Activated naive CD4-positive, alpha-beta T cell treated with anti-CD3 and anti-CD28 coated beads, Interleukin-2, amount 10 ng/mL, durations not matched to agents 7 days and 5 days (primary cell): ENCODE measurements around the gene SH2D3C.
A peak's percentile ranks its signal among the peaks of the same experiment; 100 is the strongest.
"Not testable (repeated sequence)": the region's sequence is repeated elsewhere in the genome, so short reads cannot be mapped to it uniquely, and the experiment has no call there.

ENCODE experiments used
- CTCF ChIA-PET: fragments of 350-600 bp; sonication (Branson Sonifier 250); formaldehyde crosslinking; loops from one replicate; lab custom pipeline; 2021; ENCODE audit warnings: antibody characterized with exemption; lab: Charles Lee
- DNase-seq: peaks from one replicate; pipeline ENCODE4 v3.0.0-alpha.2; 2020
- H3K27ac Mint-ChIP-seq: one replicate; pipeline ENCODE4 v1.8.0; 2021; ENCODE audit warnings: mild to moderate bottlenecking, moderate library complexity, mixed read lengths
- H3K27me3 Mint-ChIP-seq: one replicate; pipeline ENCODE4 v1.8.0; 2021; ENCODE audit warnings: mild to moderate bottlenecking, mixed read lengths
- H3K36me3 Mint-ChIP-seq: one replicate; pipeline ENCODE4 v1.8.0; 2021; ENCODE audit warnings: mixed read lengths
- H3K4me1 Mint-ChIP-seq: one replicate; pipeline ENCODE4 v1.8.0; 2021; ENCODE audit warnings: mixed read lengths
- H3K4me3 Mint-ChIP-seq: one replicate; pipeline ENCODE4 v1.8.0; 2021; ENCODE audit warnings: mild to moderate bottlenecking, moderate library complexity, mixed read lengths
- H3K9me3 Mint-ChIP-seq: one replicate; pipeline ENCODE4 v1.8.0; 2021; ENCODE audit warnings: mixed read lengths

The SH2D3C gene

GRCh38 chr9:127783111-127784008, 4.9 kb upstream of the SH2D3C start:
- H3K27me3 Mint-ChIP-seq = no peaks in the 10 kb centered on the region
- CTCF ChIA-PET = interaction anchor here (1.1 to 4.4 kb wide), 8 partner anchors 12 to 89 kb away, joined by 3 to 34 read pairs (median 8); partner anchors contain the start of gene TOR2A
- H3K4me3 Mint-ChIP-seq = peak overlapping the region; percentile 75
- DNase-seq = peak; percentile 89
- peaks cover 20% of the 10 kb centered on the region for H3K36me3 Mint-ChIP-seq
- H3K9me3 Mint-ChIP-seq = no peaks in the 10 kb centered on the region
- peak overlapping the region; percentile 96 for H3K27ac Mint-ChIP-seq
- H3K4me1 Mint-ChIP-seq = peaks cover 74% of the 10 kb centered on the region

GRCh38 chr9:127781806-127782205, 3.3 kb upstream of the SH2D3C start:
- H3K27me3 Mint-ChIP-seq = no peaks in the 10 kb centered on the region
- H3K36me3 Mint-ChIP-seq = peaks cover 17% of the 10 kb centered on the region
- CTCF ChIA-PET = interaction anchor here (4.4 kb wide), 1 partner anchor 47 kb away, joined by 34 read pairs; the partner anchor contains the start of gene TOR2A
- no peaks in the 10 kb centered on the region for H3K9me3 Mint-ChIP-seq
- peak overlapping the region; percentile 80 for H3K27ac Mint-ChIP-seq
- H3K4me1 Mint-ChIP-seq = peaks cover 63% of the 10 kb centered on the region
- no peak for DNase-seq
- H3K4me3 Mint-ChIP-seq = peak overlapping the region; percentile 45

- H3K4me1 Mint-ChIP-seq = peaks cover 67% of the 10 kb centered on the region
- DNase-seq, H3K4me3 Mint-ChIP-seq, H3K9me3 Mint-ChIP-seq, H3K27me3 Mint-ChIP-seq: not testable (repeated sequence)
- H3K36me3 Mint-ChIP-seq = peaks cover 19% of the 10 kb centered on the region
- H3K27ac Mint-ChIP-seq = peak overlapping the region; percentile 11
- CTCF ChIA-PET = interaction anchor here (0.8 kb wide), 1 partner anchor 46 kb away, joined by 3 read pairs; the partner anchor contains the start of gene TOR2A
These were observed 2.4 kb upstream of the SH2D3C start for GRCh38 chr9:127780909-127781308.

GRCh38 chr9:127780126-127780885, 1.8 kb upstream of the SH2D3C start:
- Mint-ChIP-seq H3K36me3 (peaks cover 19% of the 10 kb centered on the region), H3K27me3 (no peaks in the 10 kb centered on the region), H3K4me3 (no peak overlapping the region), H3K9me3 (no peaks in the 10 kb centered on the region), H3K27ac (peak overlapping the region; percentile 99), H3K4me1 (peaks cover 69% of the 10 kb centered on the region)
- CTCF ChIA-PET = interaction anchor here (0.6 to 2.5 kb wide), 3 partner anchors 13 to 45 kb away, joined by 3 to 7 read pairs (median 3); partner anchors contain the start of gene TOR2A
- DNase-seq = no peak

GRCh38 chr9:127779136-127779981, 893 bp upstream of the SH2D3C start:
- Mint-ChIP-seq H3K27me3 (no peaks in the 10 kb centered on the region), H3K36me3 (peaks cover 21% of the 10 kb centered on the region), H3K4me3 (peak overlapping the region; percentile 89), H3K27ac (peak overlapping the region; percentile 99), H3K4me1 (peaks cover 70% of the 10 kb centered on the region), H3K9me3 (no peaks in the 10 kb centered on the region)
- CTCF ChIA-PET = interaction anchor here (0.8 to 2.5 kb wide), 5 partner anchors 9 to 141 kb away, joined by 3 to 7 read pairs (median 5); partner anchors contain the start of gene TOR2A
- peak; percentile 65 for DNase-seq

- peaks cover 36% of the 10 kb centered on the region for H3K36me3 Mint-ChIP-seq
- H3K9me3 Mint-ChIP-seq = no peaks in the 10 kb centered on the region
- peak; percentile 44 for DNase-seq
- peak overlapping the region; percentile 89 for H3K4me3 Mint-ChIP-seq
- H3K27me3 Mint-ChIP-seq = no peaks in the 10 kb centered on the region
- H3K27ac Mint-ChIP-seq = peak overlapping the region; percentile 83
- H3K4me1 Mint-ChIP-seq = peaks cover 65% of the 10 kb centered on the region
- CTCF ChIA-PET = interaction anchor here (1.5 to 2.5 kb wide), 2 partner anchors 10 to 43 kb away, joined by 7 read pairs; partner anchors contain the start of gene TOR2A
These were observed 992 bp downstream of the SH2D3C start for GRCh38 chr9:127777368-127777980.

GRCh38 chr9:127776924-127777289, 1.6 kb downstream of the SH2D3C start:
- no peak for DNase-seq
- CTCF ChIA-PET = interaction anchor here (0.7 to 1.3 kb wide), 3 partner anchors 9 to 130 kb away, joined by 3 to 4 read pairs (median 3); partner anchors contain the start of genes CDK9 and TOR2A
- no peaks in the 10 kb centered on the region for H3K9me3 Mint-ChIP-seq
- H3K27me3 Mint-ChIP-seq = no peaks in the 10 kb centered on the region
- peaks cover 66% of the 10 kb centered on the region for H3K4me1 Mint-ChIP-seq
- H3K27ac Mint-ChIP-seq = peak overlapping the region; percentile 83
- H3K4me3 Mint-ChIP-seq = peak overlapping the region; percentile 89
- peaks cover 39% of the 10 kb centered on the region for H3K36me3 Mint-ChIP-seq

GRCh38 chr9:127776195-127776923, 2.1 kb downstream of the SH2D3C start:
- Mint-ChIP-seq H3K9me3 (no peaks in the 10 kb centered on the region), H3K27me3 (no peaks in the 10 kb centered on the region), H3K27ac (peak overlapping the region; percentile 83), H3K4me1 (peaks cover 66% of the 10 kb centered on the region), H3K4me3 (peak overlapping the region; percentile 89), H3K36me3 (peaks cover 43% of the 10 kb centered on the region)
- peak; percentile 88 for DNase-seq
- CTCF ChIA-PET = interaction anchor here (0.7 to 1.3 kb wide), 4 partner anchors 9 to 130 kb away, joined by 3 to 4 read pairs (median 3); partner anchors contain the start of genes CDK9 and TOR2A

GRCh38 chr9:127773981-127774380, 4.5 kb downstream of the SH2D3C start:
- no peak for DNase-seq
- no peak overlapping the region for H3K4me3 Mint-ChIP-seq
- H3K9me3 Mint-ChIP-seq = no peaks in the 10 kb centered on the region
- H3K4me1 Mint-ChIP-seq = peaks cover 68% of the 10 kb centered on the region
- peaks cover 62% of the 10 kb centered on the region for H3K36me3 Mint-ChIP-seq
- H3K27ac Mint-ChIP-seq = no peak overlapping the region
- H3K27me3 Mint-ChIP-seq = no peaks in the 10 kb centered on the region
- CTCF ChIA-PET = interaction anchor here (1.4 to 1.9 kb wide), 2 partner anchors 10 kb away, joined by 3 to 4 read pairs; no protein-coding TSS in a partner anchor

- Mint-ChIP-seq H3K4me3 (no peak overlapping the region), H3K36me3 (peaks cover 66% of the 10 kb centered on the region), H3K27ac (no peak overlapping the region), H3K4me1 (peaks cover 71% of the 10 kb centered on the region), H3K9me3 (no peaks in the 10 kb centered on the region), H3K27me3 (no peaks in the 10 kb centered on the region)
- CTCF ChIA-PET = interaction anchor here (1.4 to 1.9 kb wide), 2 partner anchors 9 to 11 kb away, joined by 3 to 4 read pairs; no protein-coding TSS in a partner anchor
- DNase-seq = no peak
These were observed 5.2 kb downstream of the SH2D3C start for GRCh38 chr9:127773272-127773671.

GRCh38 chr9:127772603-127773002, 5.9 kb downstream of the SH2D3C start:
- H3K27me3 Mint-ChIP-seq = no peaks in the 10 kb centered on the region
- H3K27ac Mint-ChIP-seq = no peak overlapping the region
- peaks cover 76% of the 10 kb centered on the region for H3K4me1 Mint-ChIP-seq
- peaks cover 64% of the 10 kb centered on the region for H3K36me3 Mint-ChIP-seq
- H3K9me3 Mint-ChIP-seq = no peaks in the 10 kb centered on the region
- no peak overlapping the region for H3K4me3 Mint-ChIP-seq
- no peak for DNase-seq
- CTCF ChIA-PET = interaction anchor here (1.4 to 2.4 kb wide), 3 partner anchors 12 to 149 kb away, joined by 3 to 17 read pairs (median 11); partner anchors contain the start of gene CDK9

GRCh38 chr9:127771570-127772189, 6.8 kb downstream of the SH2D3C start:
- Mint-ChIP-seq H3K9me3 (no peaks in the 10 kb centered on the region), H3K4me3 (peak overlapping the region; percentile 80), H3K27ac (peak overlapping the region; percentile 93), H3K27me3 (no peaks in the 10 kb centered on the region), H3K36me3 (peaks cover 65% of the 10 kb centered on the region), H3K4me1 (peaks cover 85% of the 10 kb centered on the region)
- CTCF ChIA-PET = interaction anchor here (1.2 to 2.5 kb wide), 4 partner anchors 13 to 150 kb away, joined by 3 to 17 read pairs (median 13); partner anchors contain the start of gene CDK9
- DNase-seq = no peak
